ENCODE results near the gene TSPAN1.
"Not testable (repeated sequence)": the region's sequence is repeated elsewhere in the genome, so short reads cannot be mapped to it uniquely, and the experiment has no call there.

Gene TSPAN1

GRCh38 chr1:46219551-46220520, 44.9 kb downstream of the TSPAN1 start:
- no peak for DNase-seq (ENCODE audit: low spot score)

- DNase-seq (ENCODE audit: low spot score) = no peak
These were observed 45.9 kb downstream of the TSPAN1 start for GRCh38 chr1:46220808-46221207.

GRCh38 chr1:46221749-46222148, 46.9 kb downstream of the TSPAN1 start:
- no peak for DNase-seq (ENCODE audit: low spot score)

GRCh38 chr1:46223055-46223454, 48.2 kb downstream of the TSPAN1 start:
- not testable (repeated sequence) for DNase-seq (ENCODE audit: low spot score)

- peak; percentile 70 for DNase-seq (ENCODE audit: low spot score)
These were observed 48.6 kb downstream of the TSPAN1 start for GRCh38 chr1:46223472-46223943.

GRCh38 chr1:46224966-46225365, 50.1 kb downstream of the TSPAN1 start:
- DNase-seq (ENCODE audit: low spot score) = no peak

- DNase-seq (ENCODE audit: low spot score) = not testable (repeated sequence)
These were observed 56.3 kb downstream of the TSPAN1 start for GRCh38 chr1:46231231-46231630.

Data from D341Med (cell line).